Measurements from ENCODE around the gene ST7. TPM values are rescaled to one million over a fixed set of nuclear protein-coding genes. Genes with fewer than 3 reads are reported as not detected.

The ST7 gene
- total RNA-seq, 1 donor from 2014 or later, result 19.7 TPM

- no peak for DNase-seq (ENCODE audit: low spot score)
Measured at GRCh38 chr7:117271566-117271965, 318.3 kb downstream of the ST7 start.

- DNase-seq (ENCODE audit: low spot score), result no peak
Measured at GRCh38 chr7:117272017-117272759, 318.9 kb downstream of the ST7 start.

GRCh38 chr7:117273325-117273724 is 320.0 kb downstream of the ST7 start:
- no peak for DNase-seq (ENCODE audit: low spot score)

GRCh38 chr7:117273814-117274225 is 320.5 kb downstream of the ST7 start:
- DNase-seq (ENCODE audit: low spot score), result peak; percentile 74

GRCh38 chr7:117274951-117275350 is 321.6 kb downstream of the ST7 start:
- DNase-seq (ENCODE audit: low spot score), result no peak

GRCh38 chr7:117277576-117277975 is 324.3 kb downstream of the ST7 start:
- no peak for DNase-seq (ENCODE audit: low spot score)

- DNase-seq (ENCODE audit: low spot score), result no peak
Measured at GRCh38 chr7:117278040-117278439, 324.7 kb downstream of the ST7 start.

GRCh38 chr7:117279203-117279602 is 325.9 kb downstream of the ST7 start:
- DNase-seq (ENCODE audit: low spot score), result no peak

Other genes starting within 250 kb of the ST7 start
- gene CAPZA2, start 90.9 kb upstream of the ST7 start, total RNA-seq (ENCODE audit: insufficient read depth, low replicate concordance), result 203 TPM

Data from umbilical cord (tissue), 2 donors.